ENCODE data around the gene KCNN1. TPM values are rescaled to one million over a fixed set of nuclear protein-coding genes. Genes with fewer than 3 reads are reported as not detected.

The KCNN1 gene
- total and polyA plus RNA-seq, 3 experiments from 2014 or later: 0.13 to 0.15 TPM; not detected in 1

DNA sequence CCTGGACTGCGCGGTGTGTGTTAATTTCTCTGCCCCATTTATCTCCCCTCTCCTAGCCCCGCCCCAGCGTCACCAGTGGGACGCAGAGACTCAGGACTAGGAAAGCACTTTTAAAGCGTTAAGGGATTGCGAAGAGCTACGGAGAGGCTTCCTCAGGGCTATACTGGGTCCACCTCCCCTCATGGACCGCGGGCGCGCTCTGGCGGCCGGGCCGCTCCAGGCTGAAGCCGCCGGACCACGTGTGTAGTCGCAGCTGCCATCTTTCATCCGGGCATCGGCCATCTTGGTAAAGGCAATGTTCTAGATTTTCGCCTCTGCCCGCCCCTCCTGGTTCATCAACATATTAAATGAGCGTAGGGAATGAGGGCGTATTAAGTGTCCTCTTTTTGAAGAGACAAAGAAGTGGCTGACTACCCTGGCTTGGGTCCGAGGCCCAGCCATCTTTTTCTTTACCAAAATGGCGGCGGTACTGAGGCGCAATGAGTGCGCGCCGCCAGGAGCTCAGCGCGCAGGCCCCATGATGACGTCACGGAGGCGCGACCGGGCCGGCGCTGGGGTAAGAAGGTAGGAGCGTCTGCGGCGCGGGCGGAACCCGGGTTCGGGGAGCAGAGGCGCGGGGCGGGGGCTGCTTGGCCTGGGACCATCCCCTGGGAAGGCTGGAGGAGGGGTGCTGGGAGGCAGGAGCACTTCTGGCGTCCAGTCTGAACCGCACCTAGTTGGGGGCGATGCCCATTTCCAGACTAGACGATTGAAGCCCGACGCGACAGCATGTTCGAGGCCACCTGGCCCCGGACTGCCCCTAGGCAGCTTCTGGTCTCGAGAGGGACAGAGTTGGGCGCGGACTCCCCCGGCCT, 34.2 kb upstream of the KCNN1 start, which contains the start of gene CCDC124:
TSS of gene CCDC124 (plus strand) at position 531 of the 854 bp plus-strand sequence. CDS start 3,406 bp downstream, outside the sequence.
- Mint-ChIP-seq H3K27me3 (no peaks in the 10 kb centered on the region), H3K36me3 (peaks cover 0 to 12% (median 2%) of the 10 kb centered on the region in 3 donors)

DNA sequence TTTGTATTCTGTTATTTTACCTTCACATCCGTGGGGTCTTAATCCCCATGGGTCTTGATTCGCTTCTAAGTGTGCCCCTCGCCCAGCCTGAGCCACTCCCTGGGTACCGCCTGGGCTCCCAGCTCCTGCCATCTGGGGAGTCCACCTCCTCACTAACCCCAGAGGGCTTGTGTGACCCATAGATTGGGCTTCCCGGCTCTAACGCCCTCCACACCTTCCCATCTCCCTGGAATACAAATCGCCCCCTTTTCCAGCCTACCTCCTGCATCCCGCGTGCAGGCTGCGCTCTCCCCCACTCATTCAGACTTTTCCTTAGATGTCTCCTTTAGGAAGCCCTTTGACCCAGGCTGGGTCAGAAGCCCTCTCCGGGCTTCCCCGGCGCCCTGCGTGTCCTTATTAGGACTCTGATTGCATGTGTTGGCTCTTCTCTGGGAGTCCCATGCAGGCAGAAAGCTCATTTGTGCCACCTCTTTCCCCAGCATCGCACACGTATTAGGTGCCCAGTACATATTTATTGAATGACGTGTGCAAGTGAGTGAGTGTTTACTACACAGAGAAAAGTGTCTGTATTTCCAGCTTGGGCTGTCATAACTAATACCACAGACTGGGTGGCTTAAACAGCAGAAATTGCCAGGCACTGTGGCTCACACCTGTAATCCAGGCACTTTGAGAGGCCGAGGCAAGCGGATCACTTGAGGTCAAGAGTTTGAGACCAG, 33.3 kb upstream of the KCNN1 start:
- H3K4me3 ChIP-seq (ENCODE audit: low read length): peak overlapping the region; percentile 83
- H3K27ac ChIP-seq (ENCODE audit: low read depth, low read length): peak overlapping the region; percentile 82
- POLR2A ChIA-PET: interaction anchor here (0.6 to 3.2 kb wide), 8 partner anchors 14 to 270 kb away, joined by 3 to 124 read pairs (median 4); partner anchors contain the start of genes JAK3, RAB3A and RPL18A
- Mint-ChIP-seq H3K9me3 (no peaks in the 10 kb centered on the region), H3K4me1 (peaks cover 14 to 35% (median 18%) of the 10 kb centered on the region in 3 donors), H3K4me3 (peak overlapping the region; percentile 84 to 97 (median 92)), H3K36me3 (peaks cover 0 to 15% (median 2%) of the 10 kb centered on the region in 3 donors), H3K27me3 (no peaks in the 10 kb centered on the region), H3K27ac (peak overlapping the region; percentile 71 to 100 (median 96))
- H3K27me3 ChIP-seq (ENCODE audit: insufficient read depth, low read length, poor library complexity, severe bottlenecking): no peaks in the 10 kb centered on the region
- no peaks in the 10 kb centered on the region for H3K36me3 ChIP-seq (ENCODE audit: insufficient read depth, low read length)
- DNase-seq: no peak
- H3K4me1 ChIP-seq (ENCODE audit: insufficient read depth, low read length): peaks cover 14% of the 10 kb centered on the region
- CTCF ChIA-PET: interaction anchor here (0.8 to 9.9 kb wide), 15 partner anchors 9 to 231 kb away, joined by 3 to 213 read pairs (median 5); partner anchors contain the start of gene RPL18A
- no peaks in the 10 kb centered on the region for H3K9me3 ChIP-seq (ENCODE audit: low read length)

More for the DNA sequence above, 34.2 kb upstream of the KCNN1 start, which contains the start of gene CCDC124:
- Histone ChIP-seq H3K9me3 (ENCODE audit: low read length) (no peaks in the 10 kb centered on the region), H3K27ac (ENCODE audit: low read depth, low read length) (peak within 1 kb of the TSS; percentile 82), H3K27me3 (ENCODE audit: insufficient read depth, low read length, poor library complexity, severe bottlenecking) (no peaks in the 10 kb centered on the region), H3K4me3 (ENCODE audit: low read length) (peak within 1 kb of the TSS; percentile 83), H3K4me1 (ENCODE audit: insufficient read depth, low read length) (peaks cover 14% of the 10 kb centered on the region), H3K36me3 (ENCODE audit: insufficient read depth, low read length) (no peaks in the 10 kb centered on the region)
- CTCF ChIA-PET: interaction anchor here (0.8 to 9.9 kb wide), 24 partner anchors 9 to 230 kb away, joined by 3 to 213 read pairs (median 4); partner anchors contain the start of genes JAK3, MAP1S, PIK3R2 and RPL18A
- Mint-ChIP-seq H3K9me3 (no peaks in the 10 kb centered on the region), H3K4me3 (peak within 1 kb of the TSS; percentile 84 to 97 (median 92)), H3K4me1 (peaks cover 14 to 31% (median 16%) of the 10 kb centered on the region in 3 donors), H3K27ac (peak within 1 kb of the TSS; percentile 94 to 100 (median 96))
- peak; percentile 86 to 95 (median 93) for DNase-seq
- POLR2A ChIA-PET: interaction anchor here (0.5 to 3.2 kb wide), 11 partner anchors 14 to 572 kb away, joined by 3 to 124 read pairs (median 4); partner anchors contain the start of genes JAK3, RAB3A and RPL18A

- peaks cover 14 to 34% (median 18%) of the 10 kb centered on the region in 3 donors for H3K4me1 Mint-ChIP-seq
These were observed 30.5 kb upstream of the KCNN1 start for GRCh38 chr19:17936379-17936778.

DNA sequence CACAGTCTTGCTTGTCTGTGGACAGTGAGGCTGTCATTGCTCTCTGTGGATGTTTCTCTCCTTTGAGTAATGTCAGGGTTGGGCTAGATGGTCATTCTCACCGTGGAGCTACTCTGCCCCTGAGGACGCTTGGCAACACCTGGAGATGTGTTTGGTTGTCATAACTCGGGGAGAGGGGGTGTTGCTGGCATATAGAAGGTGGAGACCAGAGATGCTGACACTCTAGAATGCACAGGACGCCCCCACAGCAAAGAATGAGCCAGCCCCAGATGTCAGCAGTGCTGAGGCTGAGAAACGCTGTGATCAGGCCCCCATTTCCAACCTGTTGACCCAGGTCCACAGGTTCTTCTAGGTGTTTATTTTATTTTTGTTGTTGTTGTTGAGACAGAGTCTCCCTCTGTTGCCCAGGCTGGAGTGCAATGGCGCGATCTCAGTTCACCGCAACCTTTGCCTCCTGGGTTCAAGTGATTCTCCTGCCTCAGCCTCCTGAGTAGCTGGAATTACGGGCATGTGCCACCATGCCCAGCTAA, 29.5 kb upstream of the KCNN1 start:
- Histone ChIP-seq H3K4me1 (ENCODE audit: insufficient read depth, low read length) (peaks cover 8% of the 10 kb centered on the region), H3K9me3 (ENCODE audit: low read length) (no peaks in the 10 kb centered on the region), H3K27me3 (ENCODE audit: insufficient read depth, low read length, poor library complexity, severe bottlenecking) (no peaks in the 10 kb centered on the region), H3K27ac (ENCODE audit: low read depth, low read length) (no peak overlapping the region), H3K36me3 (ENCODE audit: insufficient read depth, low read length) (no peaks in the 10 kb centered on the region), H3K4me3 (ENCODE audit: low read length) (no peak overlapping the region)
- CTCF ChIA-PET: interaction anchor here (1.2 to 9.9 kb wide), 16 partner anchors 9 to 173 kb away, joined by 3 to 213 read pairs (median 8); partner anchors contain the start of gene RPL18A
- Mint-ChIP-seq H3K27me3 (no peaks in the 10 kb centered on the region), H3K27ac (no peak overlapping the region), H3K4me3 (no peak overlapping the region), H3K36me3 (peaks cover 0 to 37% (median 2%) of the 10 kb centered on the region in 3 donors), H3K4me1 (peaks cover 11 to 26% (median 12%) of the 10 kb centered on the region in 3 donors), H3K9me3 (no peaks in the 10 kb centered on the region)
- POLR2A ChIA-PET: interaction anchor here (1.2 to 2.6 kb wide), 2 partner anchors 60 to 63 kb away, joined by 3 to 13 read pairs; no protein-coding TSS in a partner anchor
- DNase-seq: no peak

More at GRCh38 chr19:17936379-17936778, 30.5 kb upstream of the KCNN1 start:
- no peaks in the 10 kb centered on the region for H3K27me3 Mint-ChIP-seq
- H3K36me3 ChIP-seq (ENCODE audit: insufficient read depth, low read length): no peaks in the 10 kb centered on the region
- peaks cover 14% of the 10 kb centered on the region for H3K4me1 ChIP-seq (ENCODE audit: insufficient read depth, low read length)
- no peaks in the 10 kb centered on the region for H3K9me3 Mint-ChIP-seq
- no peak overlapping the region for H3K27ac Mint-ChIP-seq
- no peaks in the 10 kb centered on the region for H3K9me3 ChIP-seq (ENCODE audit: low read length)
- no peak overlapping the region for H3K27ac ChIP-seq (ENCODE audit: low read depth, low read length)
- no peak for DNase-seq
- H3K4me3 ChIP-seq (ENCODE audit: low read length): no peak overlapping the region
- ChIA-PET POLR2A (interaction anchor here (0.6 to 1.0 kb wide), 2 partner anchors 77 to 301 kb away, joined by 3 to 4 read pairs; partner anchors contain the start of gene RPL18A), CTCF (interaction anchor here (1.1 to 9.9 kb wide), 4 partner anchors 9 to 80 kb away, joined by 3 to 213 read pairs (median 103); partner anchors contain the start of gene RPL18A)
- no peaks in the 10 kb centered on the region for H3K27me3 ChIP-seq (ENCODE audit: insufficient read depth, low read length, poor library complexity, severe bottlenecking)
- H3K4me3 Mint-ChIP-seq: no peak overlapping the region
- peaks cover 0 to 28% (median 2%) of the 10 kb centered on the region in 3 donors for H3K36me3 Mint-ChIP-seq

DNA sequence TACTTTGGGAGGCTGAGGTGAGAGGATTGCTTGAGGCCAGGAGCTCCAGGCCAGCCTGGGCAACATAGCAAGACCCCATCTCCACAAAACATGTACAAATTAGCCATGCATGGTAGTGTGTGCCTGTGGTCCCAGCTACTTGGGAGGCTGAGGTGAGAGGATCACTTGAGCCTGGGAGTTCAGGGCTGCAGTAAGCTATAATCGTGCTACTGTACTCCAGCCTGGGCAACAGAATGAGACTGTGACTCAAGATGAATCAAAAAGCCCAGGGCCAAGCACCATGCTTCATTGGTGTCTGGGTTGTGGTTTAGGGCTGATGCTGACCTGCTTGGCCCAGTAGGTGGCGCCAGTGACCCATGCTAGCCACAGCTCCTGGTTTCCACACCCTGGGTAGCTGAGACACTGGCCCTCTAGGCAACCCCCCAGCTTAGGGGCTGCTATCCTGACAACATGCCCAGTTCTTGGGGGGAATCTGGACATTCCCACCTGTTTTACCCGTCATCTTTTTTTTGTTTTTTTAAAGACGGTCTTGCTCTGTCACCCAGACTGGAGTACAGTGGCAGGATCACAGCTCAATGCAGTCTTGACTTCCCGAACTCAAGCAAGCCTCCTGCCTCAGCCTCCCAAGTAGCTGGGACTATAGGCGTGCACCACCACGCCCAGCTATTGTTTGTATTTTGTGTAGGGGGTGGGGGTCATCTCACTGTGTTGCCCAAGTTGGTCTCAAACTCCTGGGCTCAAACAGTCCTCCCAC, 28.6 kb upstream of the KCNN1 start:
- Mint-ChIP-seq H3K4me3 (peak overlapping the region in 1 of 7 donors; percentile 26), H3K27ac (peak overlapping the region in 2 of 8 donors; percentile 65 to 73), H3K36me3 (peaks cover 0 to 35% (median 2%) of the 10 kb centered on the region in 3 donors), H3K9me3 (no peaks in the 10 kb centered on the region), H3K27me3 (no peaks in the 10 kb centered on the region), H3K4me1 (peaks cover 7 to 17% (median 10%) of the 10 kb centered on the region in 3 donors)
- DNase-seq: peak; percentile 71 to 86 (median 76)
- ChIA-PET POLR2A (interaction anchor here (0.6 to 2.6 kb wide), 4 partner anchors 59 to 508 kb away, joined by 3 to 13 read pairs (median 6); partner anchors contain the start of gene RPL18A), CTCF (interaction anchor here (0.6 to 9.9 kb wide), 20 partner anchors 8 to 219 kb away, joined by 3 to 201 read pairs (median 4); partner anchors contain the start of genes MAP1S and RPL18A)
- H3K9me3 ChIP-seq (ENCODE audit: low read length): no peaks in the 10 kb centered on the region
- H3K36me3 ChIP-seq (ENCODE audit: insufficient read depth, low read length): no peaks in the 10 kb centered on the region
- H3K4me1 ChIP-seq (ENCODE audit: insufficient read depth, low read length): peaks cover 6% of the 10 kb centered on the region
- no peaks in the 10 kb centered on the region for H3K27me3 ChIP-seq (ENCODE audit: insufficient read depth, low read length, poor library complexity, severe bottlenecking)
- H3K27ac ChIP-seq (ENCODE audit: low read depth, low read length): no peak overlapping the region
- H3K4me3 ChIP-seq (ENCODE audit: low read length): no peak overlapping the region

- Histone ChIP-seq H3K4me1 (ENCODE audit: insufficient read depth, low read length) (peaks cover 4% of the 10 kb centered on the region), H3K4me3 (ENCODE audit: low read length) (no peak overlapping the region), H3K27ac (ENCODE audit: low read depth, low read length) (no peak overlapping the region), H3K27me3 (ENCODE audit: insufficient read depth, low read length, poor library complexity, severe bottlenecking) (no peaks in the 10 kb centered on the region), H3K9me3 (ENCODE audit: low read length) (no peaks in the 10 kb centered on the region), H3K36me3 (ENCODE audit: insufficient read depth, low read length) (no peaks in the 10 kb centered on the region)
- no peak for DNase-seq
- peaks cover 0 to 40% (median 2%) of the 10 kb centered on the region in 3 donors for H3K36me3 Mint-ChIP-seq
- peaks cover 11 to 12% (median 12%) of the 10 kb centered on the region in 3 donors for H3K4me1 Mint-ChIP-seq
- no peak overlapping the region for H3K4me3 Mint-ChIP-seq
- H3K27me3 Mint-ChIP-seq: no peaks in the 10 kb centered on the region
- ChIA-PET POLR2A (no interaction called here), CTCF (interaction anchor here (1.0 kb wide), 2 partner anchors 10 to 55 kb away, joined by 4 to 7 read pairs; partner anchors contain the start of gene CCDC124)
- H3K27ac Mint-ChIP-seq: no peak overlapping the region
- no peaks in the 10 kb centered on the region for H3K9me3 Mint-ChIP-seq
These were observed 24.7 kb upstream of the KCNN1 start for GRCh38 chr19:17942181-17942580.

Data from CD8-positive, alpha-beta memory T cell (primary cell).